Caco-2 (cell line): ENCODE data around the gene HEATR5A. TPM values are rescaled to one million over a fixed set of nuclear protein-coding genes. Genes with fewer than 3 reads are reported as not detected.

Experiments used
- total RNA-seq: library from RNA; stranded (reverse); gene quantifications from 2 replicates; pipeline ENCODE4 v1.2.3, GENCODE V29; 2022

HEATR5A gene
- total RNA-seq, 1 experiment from 2014 or later, result 55.6 TPM

Other genes with a start within 250 kb of the HEATR5A start
- gene HECTD1, start 212.8 kb downstream of the HEATR5A start, total RNA-seq, result 146 and 147 TPM in 2 replicates
- 16.5 and 20.0 TPM in 2 replicates for gene DTD2, start 37.0 kb upstream of the HEATR5A start, total RNA-seq
- not detected in 2 replicates for gene GPR33, start 67.5 kb upstream of the HEATR5A start, total RNA-seq
- gene NUBPL, start 140.9 kb upstream of the HEATR5A start, total RNA-seq, result 12.5 and 13.9 TPM in 2 replicates